Measurements from ENCODE around the gene HIVEP3.

Gene HIVEP3

GRCh38 chr1:41783189-41783639 lies 135.5 kb downstream of the HIVEP3 start:
- H3K9me3 ChIP-seq (ENCODE audit: control insufficient read depth, low read length): no peaks in the 10 kb centered on the region
- H3K4me1 ChIP-seq: no peaks in the 10 kb centered on the region
- no peaks in the 10 kb centered on the region for H3K36me3 ChIP-seq (ENCODE audit: control insufficient read depth, insufficient read depth, low read length)
- H3K9ac ChIP-seq: no peak overlapping the region
- no peak overlapping the region for H2AFZ ChIP-seq
- H3K79me2 ChIP-seq: no peaks in the 10 kb centered on the region
- no peak overlapping the region for H3K27ac ChIP-seq
- no peaks in the 10 kb centered on the region for H3K27me3 ChIP-seq (ENCODE audit: control insufficient read depth, insufficient read depth, low read length)
- TF ChIP-seq, protein P1, sequence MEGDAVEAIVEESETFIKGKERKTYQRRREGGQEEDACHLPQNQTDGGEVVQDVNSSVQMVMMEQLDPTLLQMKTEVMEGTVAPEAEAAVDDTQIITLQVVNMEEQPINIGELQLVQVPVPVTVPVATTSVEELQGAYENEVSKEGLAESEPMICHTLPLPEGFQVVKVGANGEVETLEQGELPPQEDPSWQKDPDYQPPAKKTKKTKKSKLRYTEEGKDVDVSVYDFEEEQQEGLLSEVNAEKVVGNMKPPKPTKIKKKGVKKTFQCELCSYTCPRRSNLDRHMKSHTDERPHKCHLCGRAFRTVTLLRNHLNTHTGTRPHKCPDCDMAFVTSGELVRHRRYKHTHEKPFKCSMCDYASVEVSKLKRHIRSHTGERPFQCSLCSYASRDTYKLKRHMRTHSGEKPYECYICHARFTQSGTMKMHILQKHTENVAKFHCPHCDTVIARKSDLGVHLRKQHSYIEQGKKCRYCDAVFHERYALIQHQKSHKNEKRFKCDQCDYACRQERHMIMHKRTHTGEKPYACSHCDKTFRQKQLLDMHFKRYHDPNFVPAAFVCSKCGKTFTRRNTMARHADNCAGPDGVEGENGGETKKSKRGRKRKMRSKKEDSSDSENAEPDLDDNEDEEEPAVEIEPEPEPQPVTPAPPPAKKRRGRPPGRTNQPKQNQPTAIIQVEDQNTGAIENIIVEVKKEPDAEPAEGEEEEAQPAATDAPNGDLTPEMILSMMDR (IDR thresholded peaks at IDR 0.05): no peak
- no peak overlapping the region for H3K4me2 ChIP-seq (ENCODE audit: low read length)
- no peak overlapping the region for H3K4me3 ChIP-seq (ENCODE audit: low read depth, low read length)

DNA sequence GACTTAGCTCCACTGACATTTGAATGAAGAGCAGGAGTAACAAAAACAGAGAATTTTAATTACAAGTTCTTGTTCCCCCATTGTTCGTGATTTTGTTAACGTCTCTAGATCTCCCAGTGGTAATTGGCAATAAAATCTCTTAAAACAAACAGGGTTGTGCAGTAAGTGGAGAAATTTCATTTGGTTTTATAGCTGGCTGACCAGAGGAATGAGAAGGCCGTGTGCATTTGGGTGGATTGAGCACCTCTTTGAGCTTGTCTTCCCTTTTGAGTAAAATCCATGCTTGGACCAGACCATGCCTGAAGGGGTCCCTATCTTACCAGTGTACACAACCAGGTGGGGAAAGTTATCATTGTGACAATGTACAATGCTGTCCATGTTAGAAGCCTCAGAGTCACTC lies 137.8 kb downstream of the HIVEP3 start:
- H3K79me2 ChIP-seq: no peaks in the 10 kb centered on the region
- TF ChIP-seq, protein P1 (IDR thresholded peaks at IDR 0.05): no peak
- H3K27ac ChIP-seq: no peak overlapping the region
- H3K27me3 ChIP-seq (ENCODE audit: control insufficient read depth, insufficient read depth, low read length): no peaks in the 10 kb centered on the region
- no peak overlapping the region for H3K4me2 ChIP-seq (ENCODE audit: low read length)
- H3K9ac ChIP-seq: no peak overlapping the region
- no peaks in the 10 kb centered on the region for H3K9me3 ChIP-seq (ENCODE audit: control insufficient read depth, low read length)
- no peaks in the 10 kb centered on the region for H3K36me3 ChIP-seq (ENCODE audit: control insufficient read depth, insufficient read depth, low read length)
- H3K4me3 ChIP-seq (ENCODE audit: low read depth, low read length): no peak overlapping the region
- H3K4me1 ChIP-seq: no peaks in the 10 kb centered on the region
- H2AFZ ChIP-seq: no peak overlapping the region

DNA sequence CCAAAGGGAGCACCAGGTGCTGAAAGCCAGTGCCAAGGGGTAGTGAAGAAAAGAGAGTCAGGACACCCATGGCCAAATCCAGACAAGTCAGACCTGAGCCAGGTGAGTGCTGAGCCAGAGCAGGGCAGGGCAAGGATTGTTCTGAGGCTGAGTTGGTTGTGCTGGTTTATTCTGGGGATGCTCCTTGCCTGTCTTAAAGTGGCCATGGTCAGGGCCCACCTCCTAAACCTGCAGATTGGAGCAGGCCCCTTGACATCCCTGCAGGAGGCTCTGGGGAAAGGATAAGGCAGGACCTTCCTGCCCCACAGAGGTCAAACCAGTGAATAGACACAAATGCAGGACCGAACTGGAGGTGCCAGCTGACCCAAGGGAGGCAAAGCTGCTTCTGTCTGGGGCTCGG lies 138.4 kb downstream of the HIVEP3 start:
- H2AFZ ChIP-seq: no peak overlapping the region
- no peaks in the 10 kb centered on the region for H3K36me3 ChIP-seq (ENCODE audit: control insufficient read depth, insufficient read depth, low read length)
- H3K4me1 ChIP-seq: no peaks in the 10 kb centered on the region
- H3K4me2 ChIP-seq (ENCODE audit: low read length): no peak overlapping the region
- no peak overlapping the region for H3K4me3 ChIP-seq (ENCODE audit: low read depth, low read length)
- H3K9ac ChIP-seq: no peak overlapping the region
- no peak overlapping the region for H3K27ac ChIP-seq
- H3K27me3 ChIP-seq (ENCODE audit: control insufficient read depth, insufficient read depth, low read length): no peaks in the 10 kb centered on the region
- no peaks in the 10 kb centered on the region for H3K79me2 ChIP-seq
- TF ChIP-seq, protein P1 (IDR thresholded peaks at IDR 0.05): no peak
- no peaks in the 10 kb centered on the region for H3K9me3 ChIP-seq (ENCODE audit: control insufficient read depth, low read length)

DNA sequence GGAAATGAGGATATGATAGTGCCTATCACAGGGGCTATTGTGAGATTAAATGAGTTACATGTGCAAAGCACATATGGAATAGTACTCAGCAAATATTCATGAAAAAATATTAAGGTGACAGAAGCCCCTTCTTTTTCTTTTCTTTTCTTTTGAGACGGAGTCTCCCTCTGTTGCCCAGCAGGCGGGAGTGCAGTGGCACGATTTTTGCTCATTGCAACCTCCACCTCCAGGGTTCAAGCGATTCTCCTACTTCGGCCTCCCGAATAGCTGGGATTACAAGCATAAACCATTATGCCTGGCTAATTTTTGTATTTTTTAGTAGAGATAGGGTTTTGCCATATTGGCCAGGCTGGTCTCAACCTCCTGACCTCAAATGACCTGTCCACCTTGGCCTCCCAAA lies 139.4 kb downstream of the HIVEP3 start:
- Histone ChIP-seq H3K4me1 (no peaks in the 10 kb centered on the region), H3K4me2 (ENCODE audit: low read length) (no peak overlapping the region), H3K36me3 (ENCODE audit: control insufficient read depth, insufficient read depth, low read length) (no peaks in the 10 kb centered on the region), H3K9me3 (ENCODE audit: control insufficient read depth, low read length) (no peaks in the 10 kb centered on the region), H3K4me3 (ENCODE audit: low read depth, low read length) (no peak overlapping the region), H2AFZ (no peak overlapping the region), H3K27ac (no peak overlapping the region), H3K27me3 (ENCODE audit: control insufficient read depth, insufficient read depth, low read length) (no peaks in the 10 kb centered on the region), H3K79me2 (no peaks in the 10 kb centered on the region), H3K9ac (no peak overlapping the region)
- TF ChIP-seq, protein P1 (IDR thresholded peaks at IDR 0.05): no peak

DNA sequence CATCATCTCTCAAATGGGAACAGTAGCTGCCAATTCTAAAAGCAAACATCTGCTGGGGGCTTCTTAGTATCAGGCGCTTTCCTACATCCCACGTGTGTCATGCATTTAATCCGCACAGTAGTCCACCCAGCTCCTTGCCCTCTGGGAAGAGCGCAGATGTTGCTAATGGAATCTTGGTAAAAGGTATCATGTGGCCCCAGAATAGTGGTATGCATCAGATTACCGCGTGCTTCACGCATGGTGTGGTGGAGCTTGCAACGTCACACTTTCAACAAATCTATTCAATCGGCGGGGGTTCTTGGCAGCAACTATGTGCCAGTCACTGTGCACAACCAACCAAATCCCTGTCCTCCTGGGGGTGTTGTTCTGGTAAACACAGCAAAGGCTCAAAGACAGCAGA lies 141.0 kb downstream of the HIVEP3 start:
- Histone ChIP-seq H3K4me1 (no peaks in the 10 kb centered on the region), H3K4me2 (ENCODE audit: low read length) (no peak overlapping the region), H3K4me3 (ENCODE audit: low read depth, low read length) (no peak overlapping the region), H3K9ac (no peak overlapping the region), H3K79me2 (no peaks in the 10 kb centered on the region), H2AFZ (no peak overlapping the region), H3K9me3 (ENCODE audit: control insufficient read depth, low read length) (no peaks in the 10 kb centered on the region), H3K36me3 (ENCODE audit: control insufficient read depth, insufficient read depth, low read length) (no peaks in the 10 kb centered on the region), H3K27me3 (ENCODE audit: control insufficient read depth, insufficient read depth, low read length) (no peaks in the 10 kb centered on the region), H3K27ac (no peak overlapping the region)
- TF ChIP-seq, protein P1 (IDR thresholded peaks at IDR 0.05): no peak

All from parathyroid adenoma (tissue), 2 donors.